Stimulated activated CD8-positive, alpha-beta memory T cell treated with anti-CD3 and anti-CD28 coated beads, Interleukin-15, amount 100 ng/mL, for 24 hours (primary cell): ENCODE results near the gene PRKCQ.

Source experiments
- DNase-seq: peaks from one replicate; pipeline ENCODE4 v3.0.0-alpha.2; 2020; ENCODE audit warnings: low read depth

The PRKCQ gene

GRCh38 chr10:6579904-6580278, at the start of gene PRKCQ:
PRKCQ (minus strand) TSS chr10:6580276; CDS start chr10:6515135, 65,141 bp downstream.
- no peak for DNase-seq

- DNase-seq = no peak
These were observed 45.4 kb upstream of the PRKCQ start for GRCh38 chr10:6625428-6625827.

GRCh38 chr10:6624392-6624791, 44.3 kb upstream of the PRKCQ start:
- no peak for DNase-seq

- no peak for DNase-seq
These were observed 42.8 kb upstream of the PRKCQ start for GRCh38 chr10:6622921-6623320.

GRCh38 chr10:6621536-6621935, 41.5 kb upstream of the PRKCQ start:
- no peak for DNase-seq

- DNase-seq = no peak
These were observed 39.6 kb upstream of the PRKCQ start for GRCh38 chr10:6619660-6620059.

- DNase-seq = no peak
These were observed 38.3 kb upstream of the PRKCQ start for GRCh38 chr10:6618340-6618739.

- DNase-seq = no peak
These were observed 37.4 kb upstream of the PRKCQ start for GRCh38 chr10:6617309-6618076.

- DNase-seq = no peak
These were observed 35.9 kb upstream of the PRKCQ start for GRCh38 chr10:6615971-6616370.

GRCh38 chr10:6612371-6612770, 32.3 kb upstream of the PRKCQ start:
- no peak for DNase-seq

GRCh38 chr10:6610647-6611046, 30.6 kb upstream of the PRKCQ start:
- no peak for DNase-seq

- DNase-seq = no peak
These were observed 29.5 kb upstream of the PRKCQ start for GRCh38 chr10:6609625-6610024.

- no peak for DNase-seq
These were observed 27.7 kb upstream of the PRKCQ start for GRCh38 chr10:6607778-6608177.

- no peak for DNase-seq
These were observed 27.1 kb upstream of the PRKCQ start for GRCh38 chr10:6607182-6607581.

GRCh38 chr10:6603142-6604125, 23.4 kb upstream of the PRKCQ start:
- DNase-seq = no peak

GRCh38 chr10:6602700-6603084, 22.6 kb upstream of the PRKCQ start:
- no peak for DNase-seq

GRCh38 chr10:6602026-6602699, 22.1 kb upstream of the PRKCQ start:
- no peak for DNase-seq

GRCh38 chr10:6601246-6601805, 21.2 kb upstream of the PRKCQ start:
- DNase-seq = no peak

GRCh38 chr10:6600224-6600987, 20.3 kb upstream of the PRKCQ start:
- no peak for DNase-seq

- no peak for DNase-seq
These were observed 18.6 kb upstream of the PRKCQ start for GRCh38 chr10:6598679-6599078.

GRCh38 chr10:6597478-6597877, 17.4 kb upstream of the PRKCQ start:
- DNase-seq = no peak
